NCI-H2171 (cell line): Measurements from ENCODE around the gene LCA5.
"Not testable (repeated sequence)": the region's sequence is repeated elsewhere in the genome, so short reads cannot be mapped to it uniquely, and the experiment has no call there.

Experiments
- DNase-seq: peaks from one replicate; lab custom pipeline; 2025; lab: John Stamatoyannopoulos, UW

LCA5 gene

DNA sequence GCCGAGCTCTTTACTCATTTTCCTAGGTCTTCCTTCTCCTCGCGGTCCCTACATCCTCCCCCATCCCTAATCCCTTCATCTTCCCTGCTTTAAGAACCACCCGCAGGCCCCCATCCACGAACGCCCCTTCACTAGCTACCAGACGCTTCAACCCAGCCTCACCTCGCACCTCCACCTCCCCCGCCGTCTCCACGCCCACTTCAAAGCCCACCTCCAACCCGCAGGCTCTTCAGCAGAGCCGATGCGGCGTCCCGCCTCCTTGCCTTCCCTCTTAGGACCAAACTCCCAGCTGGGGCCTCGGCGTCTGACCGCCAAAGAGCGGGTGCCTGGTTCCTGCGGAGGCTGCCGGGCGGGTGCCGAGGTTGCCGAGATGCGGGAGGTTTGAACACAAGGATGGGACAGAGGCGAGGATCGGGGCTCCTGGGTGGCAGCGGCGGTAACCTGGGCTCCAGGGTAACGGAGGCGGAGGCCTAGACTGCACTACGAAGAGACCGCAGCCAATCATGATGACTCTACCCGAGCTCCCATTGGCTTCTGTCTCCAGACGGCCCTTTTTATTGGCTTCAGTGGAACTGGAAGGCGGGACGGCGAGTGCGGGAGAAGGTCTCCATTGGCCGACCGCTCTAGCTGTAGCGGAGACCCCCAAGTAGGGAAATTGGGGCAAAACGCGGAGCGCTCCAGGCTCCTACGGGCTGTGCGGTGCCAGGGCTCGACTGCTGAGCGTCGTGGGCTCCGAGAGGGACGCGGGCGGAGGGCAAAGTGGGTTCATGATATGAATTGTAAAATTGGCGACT lies at the start of gene LCA5:
TSS of gene LCA5 (minus strand) at position 477 of the 794 bp plus-strand sequence. CDS start 18,536 bp downstream, outside the sequence.
- DNase-seq, result peak; percentile 96

DNA sequence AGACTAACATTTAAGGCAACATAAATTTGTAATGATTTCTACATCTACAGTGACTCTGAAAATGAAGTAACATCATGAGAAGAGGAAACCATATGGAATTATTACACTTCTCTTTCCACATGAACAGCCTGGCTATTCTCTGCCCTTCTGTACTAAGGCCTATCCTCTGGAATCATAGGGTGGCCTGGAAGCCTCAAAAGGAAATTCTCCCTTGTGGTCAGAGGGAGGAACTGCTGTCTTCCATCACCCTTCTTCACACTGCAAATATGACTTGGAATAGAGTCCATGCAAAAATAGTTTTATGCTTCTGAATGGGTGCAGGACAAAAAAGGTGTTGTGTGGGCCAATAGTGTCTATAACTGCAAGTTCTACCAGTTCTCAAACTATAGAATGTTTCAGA lies 49.3 kb upstream of the LCA5 start:
- peak; percentile 1 for DNase-seq

DNA sequence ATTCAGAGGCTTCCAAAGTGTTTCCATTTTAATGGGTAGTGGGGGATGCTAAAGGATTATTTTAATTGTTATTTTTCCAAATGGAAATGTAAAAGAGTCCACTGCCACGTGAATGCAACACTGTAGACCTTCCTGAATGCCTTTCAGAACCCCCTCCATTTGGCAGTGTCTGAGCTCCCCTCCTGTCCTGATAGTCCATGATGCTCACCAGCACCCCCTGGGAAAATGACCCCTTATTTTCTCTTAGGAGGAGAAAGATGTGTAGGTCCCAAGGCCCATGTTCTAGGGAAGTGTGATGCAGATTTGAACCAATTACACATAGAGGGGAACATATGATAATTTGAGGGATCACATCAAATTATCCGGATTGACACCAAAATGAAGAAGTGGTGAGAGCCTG lies 47.1 kb upstream of the LCA5 start:
- DNase-seq, result no peak

DNA sequence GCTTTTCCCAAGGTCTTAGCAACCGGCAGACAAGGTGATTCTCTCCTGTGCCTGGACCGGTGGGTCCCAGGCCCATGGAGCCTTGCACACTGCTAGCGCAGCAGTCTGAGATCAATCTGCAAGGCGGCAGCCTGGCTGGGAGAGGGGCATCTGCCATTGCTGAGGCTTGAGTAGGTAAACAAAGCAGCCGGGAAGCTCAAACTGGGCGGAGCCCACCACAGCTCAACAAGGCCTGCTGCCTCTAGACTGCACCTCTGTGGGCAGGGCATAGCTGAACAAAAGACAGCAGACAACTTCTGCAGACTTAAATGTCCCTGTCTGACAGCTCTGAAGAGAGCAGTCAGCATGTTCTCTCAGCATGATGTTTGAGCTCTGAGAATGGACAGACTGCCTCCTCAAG lies 40.7 kb upstream of the LCA5 start:
- DNase-seq, result not testable (repeated sequence)

DNA sequence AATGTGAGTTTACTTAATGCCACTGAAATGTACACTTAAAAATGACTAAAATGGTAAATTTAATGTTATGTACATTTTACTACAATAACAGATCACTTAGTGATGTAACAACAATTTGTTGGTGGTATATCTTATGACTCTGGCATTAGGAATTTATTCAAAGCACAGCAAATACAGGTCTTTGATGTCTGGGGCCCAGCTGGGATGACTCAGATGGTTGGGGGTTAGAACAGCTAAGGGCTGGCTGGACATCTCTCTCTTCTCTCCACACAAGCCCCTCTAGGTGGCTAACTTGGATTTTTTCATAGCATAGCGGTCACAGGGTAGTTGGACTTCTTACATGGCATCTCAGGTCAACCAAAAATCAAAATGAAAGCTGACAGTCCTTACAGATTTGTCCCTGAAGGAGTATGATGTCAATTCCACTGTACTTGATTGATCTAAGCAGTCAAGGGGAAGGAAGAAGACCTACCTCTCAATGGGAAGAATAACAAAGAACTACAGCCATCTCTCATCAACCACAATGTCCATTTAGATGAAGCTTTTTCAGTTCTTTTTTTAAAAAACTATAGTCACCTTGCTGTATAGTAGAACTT lies 37.5 kb upstream of the LCA5 start:
- no peak for DNase-seq

DNA sequence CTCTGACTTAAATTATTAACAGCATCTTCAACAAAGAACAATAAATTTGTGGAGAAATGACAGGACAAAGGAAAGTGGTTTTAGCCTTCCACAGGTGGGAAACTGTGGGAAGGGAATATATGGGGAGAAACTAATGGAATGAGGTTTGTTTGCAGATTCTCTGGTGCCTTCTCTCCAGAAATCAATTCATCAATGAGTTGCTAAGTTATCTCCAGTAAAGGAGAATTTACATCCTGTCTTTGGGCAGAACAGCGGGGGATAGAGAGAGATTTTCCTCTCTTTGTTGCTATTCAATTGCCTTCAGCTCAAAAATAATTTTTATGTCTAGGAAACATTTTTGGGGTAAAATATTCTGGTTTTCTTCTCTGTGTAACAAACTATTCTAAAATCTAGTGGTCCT lies 36.9 kb upstream of the LCA5 start:
- DNase-seq, result no peak

DNA sequence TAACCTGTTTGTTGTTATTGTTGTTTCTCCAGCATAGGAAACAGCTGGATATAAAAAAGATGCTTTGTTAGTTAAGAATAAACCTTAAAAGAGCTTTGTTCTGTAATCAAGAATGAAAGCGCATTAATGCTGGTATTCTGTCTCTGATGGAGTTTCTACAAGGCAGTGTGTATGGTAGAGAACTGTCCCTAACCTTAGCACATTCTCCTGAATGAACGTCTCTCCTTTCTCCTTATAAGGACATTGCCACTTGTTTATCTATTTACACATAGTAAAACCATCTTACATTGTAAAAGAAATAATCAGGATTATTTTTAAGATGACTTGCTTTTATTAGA lies 33.8 kb upstream of the LCA5 start:
- no peak for DNase-seq

DNA sequence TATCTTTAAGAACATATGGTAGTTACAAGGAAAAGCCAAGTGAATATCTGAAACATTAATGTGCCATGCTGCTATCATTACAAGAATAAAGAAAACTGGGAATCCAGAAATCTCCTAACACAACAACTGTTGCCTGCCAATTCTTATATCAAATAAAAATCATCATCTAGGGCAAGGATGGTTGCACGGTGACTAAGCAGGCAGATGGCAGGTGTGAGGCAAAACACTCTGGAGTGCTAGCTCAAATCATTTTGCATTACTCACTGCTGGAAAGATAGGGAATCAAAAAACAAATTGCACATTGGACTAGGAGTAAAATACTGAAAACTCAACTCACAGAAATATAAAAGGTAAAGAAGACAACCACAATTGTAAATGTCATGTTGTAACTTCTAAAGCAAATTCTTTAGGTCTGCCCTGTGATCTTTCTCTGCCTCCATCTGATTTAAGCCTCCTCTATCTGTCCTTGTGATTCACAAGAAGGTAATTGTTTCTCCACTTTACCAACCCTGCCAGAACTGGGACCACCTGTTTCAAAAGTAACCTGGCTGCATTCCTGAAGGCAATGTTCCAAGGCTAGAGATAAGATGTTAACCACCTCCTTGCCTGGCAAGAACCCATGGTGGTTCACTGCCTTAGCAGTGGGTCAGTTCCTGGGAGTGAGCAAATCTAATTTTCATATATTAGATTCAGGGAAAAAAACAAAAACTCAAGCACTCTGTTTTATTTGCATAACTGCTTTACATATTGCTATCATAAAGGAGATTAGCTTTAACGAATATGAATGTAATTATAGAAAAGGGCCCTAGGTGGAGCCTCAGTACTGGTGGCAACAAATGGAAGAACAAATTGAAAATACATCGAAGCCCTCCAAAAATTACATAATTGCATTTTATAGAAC lies 33.1 kb upstream of the LCA5 start:
- DNase-seq, result peak; percentile 41

DNA sequence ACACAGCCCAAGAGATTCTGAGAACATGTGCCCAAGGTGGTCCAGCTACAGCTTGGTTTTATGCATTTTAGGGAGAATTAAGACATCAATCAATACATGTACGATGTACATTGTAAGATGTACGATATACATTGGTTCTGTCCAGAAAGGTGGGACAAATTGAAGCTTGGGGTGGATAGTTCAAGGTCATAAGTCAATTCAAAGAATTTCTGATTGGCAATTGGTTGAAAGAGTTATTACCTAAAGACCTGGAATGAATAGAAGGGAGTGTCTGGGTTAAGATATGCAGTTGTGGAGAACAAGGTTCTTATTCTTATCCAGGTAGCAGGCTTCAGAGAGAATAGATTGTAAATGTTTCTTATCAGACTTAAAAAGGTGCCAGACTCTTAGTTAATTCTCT lies 31.8 kb upstream of the LCA5 start:
- DNase-seq, result no peak

DNA sequence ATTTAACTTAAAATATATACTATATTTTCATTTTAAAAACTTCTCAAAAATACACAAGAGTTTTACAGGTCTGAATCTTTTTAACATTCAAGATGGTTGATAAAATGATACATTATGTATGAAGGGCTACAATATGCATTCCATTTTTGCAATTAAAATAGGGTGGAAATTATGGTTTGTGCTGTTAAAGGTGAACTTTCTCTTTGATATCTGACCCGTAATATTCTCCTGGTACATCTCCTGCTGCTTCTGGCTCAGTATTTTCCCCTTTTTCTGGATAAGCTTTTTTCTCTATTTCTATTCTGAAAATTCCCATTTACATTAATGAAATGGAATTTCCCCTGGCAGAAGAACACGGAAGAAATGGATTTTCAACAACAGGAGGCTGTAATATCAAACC lies 27.4 kb upstream of the LCA5 start:
- DNase-seq, result no peak

DNA sequence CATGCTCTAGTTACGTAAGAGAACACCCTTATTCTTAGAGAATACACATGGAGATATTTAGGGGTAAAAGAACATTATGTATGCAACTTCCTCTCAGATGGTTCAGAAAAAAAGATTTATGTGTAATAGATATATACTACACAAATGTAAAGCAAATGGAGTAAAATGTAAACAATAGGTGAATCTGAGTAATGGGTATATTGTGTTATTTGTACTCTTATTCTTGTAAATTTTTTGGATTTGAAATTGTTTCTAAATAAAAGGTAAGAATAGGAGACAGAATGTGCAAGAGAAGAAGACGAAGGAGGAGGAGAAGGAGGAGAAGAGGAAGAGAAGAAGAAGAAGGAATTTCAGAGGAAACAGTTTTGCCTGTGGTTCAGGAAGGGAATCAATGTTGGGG lies 22.5 kb upstream of the LCA5 start:
- DNase-seq, result no peak

DNA sequence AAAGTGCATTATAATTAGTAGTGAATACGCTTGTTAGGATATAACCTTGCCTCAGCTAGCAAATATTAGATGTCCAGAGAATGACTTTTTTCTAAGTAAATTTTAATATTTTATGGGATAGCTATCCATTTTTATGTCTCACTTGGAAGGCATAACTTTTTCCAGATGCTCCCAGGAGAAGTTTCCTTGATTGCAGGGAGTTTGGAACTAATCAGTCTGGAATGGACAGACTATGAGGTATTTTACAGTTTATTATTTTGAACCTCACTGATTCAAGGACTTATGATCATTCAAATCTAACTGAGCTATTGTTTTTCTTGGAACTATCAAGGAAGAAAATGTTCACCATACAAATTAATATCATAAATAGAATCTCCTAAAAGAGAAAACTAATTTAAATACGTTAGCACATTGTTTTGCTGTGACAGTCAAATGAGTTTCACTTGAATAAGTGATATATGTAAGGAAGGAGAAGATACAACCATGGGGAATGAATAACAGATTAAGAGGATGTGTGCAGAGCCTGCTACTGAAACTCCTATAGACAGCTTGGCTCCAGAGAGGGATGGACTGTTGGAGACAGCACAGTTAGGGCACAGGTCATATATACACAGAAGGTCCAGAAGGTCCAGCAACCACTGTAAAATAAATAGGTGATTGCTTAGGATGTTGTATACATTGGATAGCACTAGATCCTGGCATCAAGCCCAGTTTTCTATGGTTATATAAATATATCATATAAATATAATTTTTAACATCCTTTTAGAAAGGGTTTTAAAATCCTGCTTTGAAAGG lies 20.6 kb upstream of the LCA5 start:
- DNase-seq, result no peak

DNA sequence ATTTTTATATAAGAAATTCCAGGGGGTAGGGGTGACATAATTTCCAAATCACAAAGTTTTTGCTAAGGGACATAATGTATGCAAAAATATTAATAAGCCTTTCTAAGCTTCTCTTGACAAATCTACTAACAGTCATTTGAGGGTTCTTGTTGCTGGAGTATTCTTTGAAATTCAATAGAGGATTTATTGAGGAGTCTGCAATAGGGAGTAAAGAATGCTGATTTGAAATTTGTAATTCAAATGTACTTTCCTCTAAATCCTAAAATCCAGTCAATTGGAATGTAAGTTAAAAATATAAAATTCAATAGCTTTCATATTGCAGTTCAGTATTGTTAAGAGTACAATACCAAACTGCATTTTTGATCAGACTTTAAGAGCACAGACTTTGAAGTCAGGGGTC lies 17.1 kb upstream of the LCA5 start:
- DNase-seq, result no peak

DNA sequence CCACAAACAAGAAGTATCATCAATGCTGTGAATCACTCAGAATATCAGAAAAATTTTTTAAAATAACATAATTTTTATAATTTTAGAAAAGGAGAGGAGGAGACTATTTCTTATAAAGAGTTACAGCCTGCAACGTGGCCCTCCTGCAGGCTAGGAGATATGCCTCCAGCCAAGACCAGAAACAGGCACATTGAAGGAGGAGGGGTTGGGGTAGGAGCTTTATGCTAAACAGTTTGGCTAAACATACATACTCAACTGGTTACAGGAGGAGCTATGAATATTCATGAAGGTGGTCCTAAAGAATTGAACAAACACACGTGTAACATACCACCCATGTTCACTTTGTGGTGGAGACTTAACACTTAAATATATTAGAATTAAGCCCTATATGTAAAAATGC lies 14.2 kb upstream of the LCA5 start:
- DNase-seq, result no peak

DNA sequence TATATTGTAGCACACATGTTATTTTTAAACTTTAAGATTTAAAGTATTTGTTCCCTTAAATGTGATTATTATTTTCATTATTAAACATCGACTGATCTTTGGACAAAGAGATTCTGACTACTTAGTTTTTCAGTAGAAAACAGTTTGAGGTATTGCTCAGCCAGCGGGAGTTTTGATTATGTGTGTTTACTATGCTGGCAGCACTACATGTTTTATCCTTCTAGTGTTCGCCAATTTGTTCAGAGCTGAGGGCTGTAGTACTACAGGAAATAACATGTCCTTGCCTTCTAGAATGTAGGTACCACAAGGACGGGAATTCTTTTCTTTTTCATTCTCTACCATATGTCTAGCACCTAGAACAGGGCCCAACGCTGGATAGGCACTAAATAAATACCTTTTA lies 11.1 kb upstream of the LCA5 start:
- DNase-seq, result no peak

DNA sequence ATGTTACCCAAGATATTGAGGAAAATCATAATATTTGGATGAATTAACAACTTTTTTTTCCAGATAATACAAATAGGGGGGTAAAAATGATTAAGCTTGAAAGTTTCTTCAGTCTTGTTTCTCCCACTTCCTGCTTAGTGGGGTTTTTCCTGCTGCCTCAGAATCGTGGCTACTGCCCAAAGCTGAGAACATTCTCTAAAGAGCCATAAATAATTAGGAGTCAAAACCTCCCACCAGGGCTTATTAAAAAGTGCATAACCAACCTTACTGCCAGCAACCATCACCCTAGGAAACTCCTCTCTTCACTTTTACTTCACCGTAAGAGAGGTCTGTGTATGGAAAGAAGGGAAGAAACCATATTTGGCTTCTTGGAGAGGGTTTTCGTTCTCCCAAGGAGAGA lies 9.0 kb upstream of the LCA5 start:
- no peak for DNase-seq

DNA sequence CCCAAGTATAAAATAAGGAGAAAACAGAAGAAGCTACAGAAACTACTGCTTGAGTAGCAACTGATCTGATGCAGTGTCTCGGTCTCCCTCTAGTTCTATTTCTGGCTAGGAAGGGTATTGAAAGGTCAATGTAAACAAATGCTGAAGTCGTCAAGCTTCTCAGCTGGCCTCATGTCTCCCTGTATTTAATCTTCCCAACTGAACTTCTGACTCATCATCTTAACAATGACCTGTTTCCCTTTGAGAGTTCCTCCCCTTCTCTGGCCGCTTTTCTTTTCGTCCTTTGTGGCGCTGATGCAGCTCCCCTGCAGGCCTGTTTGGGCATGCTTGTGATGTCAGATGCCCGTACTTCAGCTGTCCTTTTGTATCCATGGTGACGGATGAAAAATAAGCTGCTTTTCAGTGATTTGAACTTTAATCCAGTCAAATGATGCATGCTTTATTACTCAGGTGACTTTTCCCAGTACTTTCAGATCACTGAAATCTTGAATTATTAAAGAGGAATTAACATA lies 7.8 kb upstream of the LCA5 start:
- DNase-seq, result peak; percentile 77

DNA sequence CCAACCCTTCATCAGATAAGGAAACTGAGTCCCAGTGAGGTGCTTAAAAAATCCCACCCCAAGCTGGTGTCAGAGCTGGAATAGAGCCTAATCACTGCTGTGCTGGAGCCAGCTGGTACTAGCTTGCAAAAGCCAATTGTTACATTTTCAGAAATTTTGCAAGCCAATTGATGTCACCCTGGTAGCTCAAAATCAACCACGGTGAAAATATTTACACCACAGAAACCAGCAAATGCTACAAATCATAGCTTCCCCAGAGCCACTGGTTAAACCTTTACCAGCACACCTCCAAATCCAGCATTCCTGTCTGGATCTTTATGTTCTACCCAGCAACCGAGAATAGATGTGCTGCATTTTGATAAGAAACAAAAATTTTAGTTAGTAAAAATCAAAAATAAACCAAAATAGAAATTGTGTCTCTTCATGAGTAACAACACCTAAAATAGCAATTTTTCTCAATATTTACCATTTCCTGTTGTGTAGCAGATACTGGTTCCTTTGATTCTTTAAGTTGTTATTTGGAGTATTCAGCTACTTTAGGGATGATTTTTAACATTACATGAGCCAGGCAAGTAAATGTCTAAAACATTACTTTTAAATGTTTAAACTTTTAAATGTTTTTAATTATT lies 7.2 kb upstream of the LCA5 start:
- no peak for DNase-seq

DNA sequence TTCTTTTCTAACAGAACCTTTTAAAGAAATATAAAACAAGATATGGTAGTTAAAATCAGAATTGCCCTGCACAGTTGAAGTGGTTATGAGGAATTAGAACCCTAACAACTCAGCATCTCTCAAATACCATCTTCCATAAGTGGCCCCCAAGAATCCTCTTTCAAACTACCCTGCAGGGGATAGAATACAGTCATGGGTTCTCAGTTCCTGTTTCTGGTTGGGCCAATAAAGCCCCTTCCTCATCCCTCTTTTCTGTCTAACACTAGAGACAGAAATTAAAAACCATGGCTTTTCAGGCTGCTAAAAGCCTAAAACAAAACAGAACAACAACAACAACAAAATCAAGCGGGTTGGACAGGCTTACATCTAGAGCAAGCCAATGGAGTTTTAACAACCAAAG lies 6.7 kb upstream of the LCA5 start:
- DNase-seq, result no peak

DNA sequence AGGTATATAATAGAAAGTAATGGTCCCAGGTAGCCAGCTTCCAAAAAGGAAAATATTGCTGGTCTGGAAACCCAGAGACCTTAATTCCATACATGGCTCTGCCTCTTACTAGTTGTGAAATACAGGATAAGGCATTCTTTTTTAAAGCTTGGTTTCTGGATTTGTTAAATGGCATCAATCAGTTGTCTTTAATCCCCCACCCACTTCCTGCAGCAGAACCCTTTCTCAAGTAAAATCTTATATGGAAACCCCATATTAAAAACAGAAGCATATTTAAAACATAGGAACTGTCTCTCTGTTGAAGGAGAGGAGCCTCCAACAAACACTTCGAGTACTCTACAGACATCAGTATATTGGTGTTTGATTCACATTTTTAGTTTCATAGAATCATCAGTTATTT lies 6.2 kb upstream of the LCA5 start:
- DNase-seq, result no peak
